HCT116 (cell line): ENCODE results near the gene ZBTB33.

Source experiments
- FOSL1 ChIP-seq: IDR thresholded peaks from 2 replicates; pipeline ENCODE4 v1.6.1; 2012; ENCODE audit warnings: low read depth
- POLR2A ChIP-seq: IDR thresholded peaks from 2 replicates; pipeline ENCODE4 v1.7.0; 2011; ENCODE audit warnings: borderline replicate concordance; ENCODE audit not compliant: insufficient read depth, insufficient read length; ENCODE audit errors: extremely low read depth
- TF ChIP-seq, protein P1 (sequence below), 3 experiments: fragments of 200-600 bp in 1 of 3; sonication (generic) in 1 of 3; IDR thresholded peaks in 2 of 3; conservative IDR thresholded peaks in 1 of 3; 2 replicates each; pipeline ENCODE4 v1.5.1; 2012 to 2017; ENCODE audit warnings: low read depth in 2 of 3, low read length in 2 of 3, antibody characterized with exemption in 1 of 3, borderline replicate concordance in 1 of 3, control low read depth in 1 of 3, mild to moderate bottlenecking in 1 of 3, mixed read lengths in 1 of 3, mixed run types in 1 of 3, moderate library complexity in 1 of 3; ENCODE audit not compliant: insufficient read depth in 1 of 3

DNA sequence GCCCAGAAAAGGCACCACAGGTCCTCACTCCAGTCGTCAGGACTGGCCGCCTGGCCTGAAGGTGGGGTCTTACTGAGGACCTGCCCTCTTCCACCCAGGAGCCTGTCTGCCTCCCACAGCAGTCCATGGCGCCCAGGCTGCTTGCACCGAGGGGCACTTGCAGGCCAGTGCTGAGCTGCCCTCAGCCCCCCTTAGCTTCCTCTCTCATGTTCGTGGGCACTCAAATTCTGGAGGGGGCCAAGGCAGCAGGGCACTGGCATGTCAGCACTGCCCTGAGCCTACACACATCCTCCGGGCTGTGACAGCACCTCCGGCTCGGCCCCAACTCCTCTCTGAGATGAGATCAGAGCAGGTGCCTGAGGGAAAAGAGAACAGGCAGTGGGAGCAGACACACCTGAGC is 27.2 kb upstream of the ZBTB33 start:
- TF ChIP-seq, protein P1, sequence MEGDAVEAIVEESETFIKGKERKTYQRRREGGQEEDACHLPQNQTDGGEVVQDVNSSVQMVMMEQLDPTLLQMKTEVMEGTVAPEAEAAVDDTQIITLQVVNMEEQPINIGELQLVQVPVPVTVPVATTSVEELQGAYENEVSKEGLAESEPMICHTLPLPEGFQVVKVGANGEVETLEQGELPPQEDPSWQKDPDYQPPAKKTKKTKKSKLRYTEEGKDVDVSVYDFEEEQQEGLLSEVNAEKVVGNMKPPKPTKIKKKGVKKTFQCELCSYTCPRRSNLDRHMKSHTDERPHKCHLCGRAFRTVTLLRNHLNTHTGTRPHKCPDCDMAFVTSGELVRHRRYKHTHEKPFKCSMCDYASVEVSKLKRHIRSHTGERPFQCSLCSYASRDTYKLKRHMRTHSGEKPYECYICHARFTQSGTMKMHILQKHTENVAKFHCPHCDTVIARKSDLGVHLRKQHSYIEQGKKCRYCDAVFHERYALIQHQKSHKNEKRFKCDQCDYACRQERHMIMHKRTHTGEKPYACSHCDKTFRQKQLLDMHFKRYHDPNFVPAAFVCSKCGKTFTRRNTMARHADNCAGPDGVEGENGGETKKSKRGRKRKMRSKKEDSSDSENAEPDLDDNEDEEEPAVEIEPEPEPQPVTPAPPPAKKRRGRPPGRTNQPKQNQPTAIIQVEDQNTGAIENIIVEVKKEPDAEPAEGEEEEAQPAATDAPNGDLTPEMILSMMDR (IDR thresholded peaks at IDR 0.05 in 2 of 3, conservative IDR thresholded peaks at IDR 0.05 in 1 of 3; ENCODE audit: borderline replicate concordance in 1 of 3, insufficient read depth in 1 of 3, low read depth in 2 of 3, low read length in 2 of 3), result no peak
- TF ChIP-seq POLR2A (no peak), FOSL1 (no peak)
